WTC11 (cell line): ENCODE results near the gene TMEM59.

ENCODE experiments used
- EMX1 ChIP-seq: fragments of 250-450 bp; sonication (Bioruptor Pico); IDR thresholded peaks from 2 replicates; pipeline ENCODE4 v1.8.0; 2021; ENCODE audit warnings: mild to moderate bottlenecking
- GTF2I ChIP-seq: fragments of 250-450 bp; sonication (Bioruptor Pico); conservative IDR thresholded peaks from 2 replicates; pipeline ENCODE4 v1.4.0; 2021; ENCODE audit warnings: mild to moderate bottlenecking
- KAT7 ChIP-seq: sonication (generic); formaldehyde crosslinking; IDR thresholded peaks from 2 replicates; pipeline ENCODE4 v1.8.1; 2023; ENCODE audit warnings: missing genetic modification reagents, mild to moderate bottlenecking, borderline replicate concordance
- MAX ChIP-seq: sonication (generic); formaldehyde crosslinking; IDR thresholded peaks from 2 replicates; pipeline ENCODE4 v1.8.0; 2022; ENCODE audit warnings: mild to moderate bottlenecking, missing genetic modification reagents

DNA sequence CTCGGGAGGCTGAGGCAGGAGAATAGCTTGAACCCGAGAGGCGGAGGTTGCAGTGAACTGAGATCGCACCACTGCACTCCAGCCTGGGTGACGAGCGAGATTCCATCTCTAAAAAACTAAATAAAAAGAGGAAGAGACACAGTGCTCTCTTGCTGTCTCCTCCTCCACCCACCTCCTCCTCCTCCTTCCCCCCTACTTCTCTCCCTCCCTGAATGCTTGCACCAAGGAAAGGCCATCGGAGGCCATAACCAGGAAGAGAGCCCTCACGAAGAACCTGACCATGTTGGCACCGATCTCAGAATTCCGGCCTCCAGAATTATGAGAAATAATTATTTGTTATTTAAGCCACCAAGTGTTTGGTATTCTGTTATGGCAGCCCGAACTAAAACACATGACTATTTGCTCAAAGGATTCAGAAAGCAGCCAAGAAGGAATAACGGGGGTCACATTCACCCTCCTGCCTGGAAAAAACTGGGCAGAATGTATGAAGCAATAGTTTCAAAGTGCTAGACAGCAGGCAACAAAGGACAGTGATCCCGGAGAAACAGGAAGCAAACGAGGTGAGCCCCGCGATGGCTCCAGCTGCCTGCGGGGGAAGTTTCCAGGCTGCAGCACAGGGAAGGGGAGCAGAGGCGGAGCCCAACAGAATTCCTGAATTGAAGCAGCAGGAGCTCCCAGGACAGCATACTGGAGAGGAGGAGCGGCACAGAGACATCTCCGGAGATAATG lies 70.8 kb downstream of the TMEM59 start:
- no peak for TF ChIP-seq GTF2I (CRISPR knock-in tag)
- TF ChIP-seq EMX1 (CRISPR knock-in tag): no peak
- no peak for TF ChIP-seq KAT7 (CRISPR knock-in tag)
- TF ChIP-seq MAX: no peak
